Bronchial epithelial cell (primary cell): ENCODE measurements around the gene BTG1. TPM values are rescaled to one million over a fixed set of nuclear protein-coding genes. Genes with fewer than 3 reads are reported as not detected.

Experiments used
- DNase-seq: peaks from one replicate; pipeline ENCODE4 v3.0.0-alpha.2; 2010; ENCODE audit warnings: low read depth
- FAIRE-seq: peaks from 2 replicates; lab custom pipeline; 2011; peaks lifted over from hg19 to GRCh38; lab: Jason Lieb, UNC
- H3K27me3 ChIP-seq: 2 replicates; pipeline ENCODE4 v1.5.1; 2011; ENCODE audit warnings: low read length; ENCODE audit not compliant: control insufficient read depth, insufficient read depth
- H3K36me3 ChIP-seq: 2 replicates; pipeline ENCODE4 v1.5.1; 2011; ENCODE audit warnings: low read length; ENCODE audit not compliant: control insufficient read depth, insufficient read depth
- H3K4me3 ChIP-seq: 2 replicates; pipeline ENCODE4 v1.5.1; 2011; ENCODE audit warnings: mild to moderate bottlenecking, low read depth, low read length, control low read depth
- CTCF ChIP-seq: IDR thresholded peaks from 2 replicates; pipeline ENCODE4 v1.5.1; 2011; ENCODE audit warnings: mild to moderate bottlenecking, moderate library complexity, low read length, control low read depth, inconsistent platforms; ENCODE audit not compliant: insufficient read depth, severe bottlenecking
- total RNA-seq: library from RNA; depleted of rRNA; stranded (reverse); fragments of >200 nt; gene quantifications from 2 replicates; pipeline ENCODE4 v1.2.1, GENCODE V29; 2014

BTG1 gene
- total RNA-seq, 1 donor from 2014 or later = 14.7 TPM

- no peaks in the 10 kb centered on the region for H3K36me3 ChIP-seq
- H3K27me3 ChIP-seq = no peaks in the 10 kb centered on the region
- peak; percentile 86 for DNase-seq
- peak; percentile 79 for TF ChIP-seq CTCF
- H3K4me3 ChIP-seq = peak overlapping the region; percentile 98
- peak; percentile 55 for FAIRE-seq
Measured at GRCh38 chr12:92143686-92144630, 1.7 kb downstream of the BTG1 start.

DNA sequence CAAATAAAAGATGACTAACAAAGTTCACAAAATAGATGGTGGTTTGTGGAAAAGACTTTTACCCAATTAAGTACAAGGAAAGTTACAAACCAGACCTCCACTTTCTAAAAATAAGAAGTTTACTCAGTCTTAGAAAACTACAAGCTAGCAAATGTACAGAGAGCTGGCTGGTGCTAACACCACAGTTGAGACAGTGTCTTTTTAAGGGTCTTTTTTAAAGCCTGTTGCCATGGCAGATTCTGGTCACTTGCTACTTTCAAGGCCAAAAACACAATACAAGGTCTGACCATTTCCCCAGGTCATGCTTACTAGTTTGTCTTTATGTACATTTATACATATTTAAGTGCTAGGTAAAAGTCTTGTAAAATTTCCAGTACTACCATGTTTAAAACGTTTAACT lies 2.4 kb downstream of the BTG1 start:
- no peak for DNase-seq
- H3K4me3 ChIP-seq = peak overlapping the region; percentile 98
- no peak for TF ChIP-seq CTCF
- H3K27me3 ChIP-seq = no peaks in the 10 kb centered on the region
- H3K36me3 ChIP-seq = no peaks in the 10 kb centered on the region
- FAIRE-seq = no peak

DNA sequence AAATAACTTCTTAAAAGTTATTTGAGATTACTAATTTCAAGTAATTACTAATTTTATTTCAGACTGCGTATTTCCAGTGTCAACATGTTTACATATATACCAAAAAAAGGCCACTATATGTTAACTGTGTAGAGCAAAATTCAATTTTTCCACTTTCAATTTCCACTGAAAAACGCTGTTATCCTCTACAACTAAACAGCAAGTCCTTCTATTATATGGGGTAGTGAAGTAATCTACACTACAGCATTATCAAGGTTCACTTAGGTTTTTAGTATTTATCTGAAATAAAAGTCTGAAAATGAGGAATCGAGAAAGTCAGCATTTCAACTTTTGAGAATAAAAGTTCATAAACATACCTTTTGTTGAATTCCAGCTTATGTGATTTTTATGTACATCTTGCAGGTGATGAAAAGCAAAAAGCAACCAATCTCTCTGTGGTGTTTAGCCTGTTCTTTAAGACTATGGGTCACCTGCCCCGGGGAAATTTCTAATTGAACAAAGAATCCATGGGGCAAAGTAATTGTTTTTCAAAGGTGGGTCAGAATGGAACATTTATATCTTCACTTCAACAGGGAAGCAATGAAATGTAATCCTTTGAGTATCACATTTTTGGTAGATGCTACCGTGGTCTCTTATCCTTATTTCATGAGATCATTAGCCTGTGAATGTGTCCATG lies 3.3 kb downstream of the BTG1 start:
- no peak for FAIRE-seq
- H3K4me3 ChIP-seq = peak overlapping the region; percentile 98
- no peak for TF ChIP-seq CTCF
- H3K27me3 ChIP-seq = no peaks in the 10 kb centered on the region
- H3K36me3 ChIP-seq = no peaks in the 10 kb centered on the region
- no peak for DNase-seq

DNA sequence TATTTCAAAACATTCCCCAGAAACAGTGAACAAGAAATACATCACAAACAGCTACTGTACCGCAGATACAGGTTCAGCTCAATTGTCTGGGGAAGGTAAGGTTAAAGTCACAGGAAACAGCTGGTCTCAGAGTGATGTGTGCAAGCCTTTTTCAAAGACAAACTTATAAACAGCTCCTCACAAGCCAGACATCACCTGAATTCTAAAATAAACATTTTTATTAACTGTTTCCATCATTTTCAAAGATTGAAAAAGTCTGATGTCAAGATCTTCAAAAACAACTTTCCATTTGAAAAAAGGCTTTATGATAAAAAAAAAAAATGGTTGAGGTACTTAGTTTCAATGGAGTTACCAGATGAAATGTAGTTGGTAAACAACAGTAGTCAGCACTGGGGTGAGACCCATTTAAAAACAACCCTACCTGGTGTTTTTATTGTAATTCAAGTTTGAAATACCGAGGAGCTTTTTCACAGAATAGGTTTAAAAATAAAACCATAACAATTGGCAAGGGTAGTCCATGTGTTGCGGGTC lies 4.0 kb downstream of the BTG1 start:
- no peaks in the 10 kb centered on the region for H3K27me3 ChIP-seq
- DNase-seq (no peak), FAIRE-seq (no peak)
- H3K4me3 ChIP-seq = peak overlapping the region; percentile 98
- no peak for TF ChIP-seq CTCF
- no peaks in the 10 kb centered on the region for H3K36me3 ChIP-seq

- DNase-seq (no peak), FAIRE-seq (no peak)
Measured at GRCh38 chr12:92140896-92141536, 4.6 kb downstream of the BTG1 start.

More at GRCh38 chr12:92140896-92141536, 4.6 kb downstream of the BTG1 start:
- no peaks in the 10 kb centered on the region for H3K27me3 ChIP-seq
- peak overlapping the region; percentile 98 for H3K4me3 ChIP-seq
- no peak for TF ChIP-seq CTCF
- H3K36me3 ChIP-seq = no peaks in the 10 kb centered on the region
